HG03159 (cell line): ENCODE measurements around the gene HECTD2.
"Not testable (repeated sequence)": the region's sequence is repeated elsewhere in the genome, so short reads cannot be mapped to it uniquely, and the experiment has no call there.

Source experiments
- ATAC-seq: cut with Tn5 transposase; IDR thresholded peaks from one replicate; pipeline ENCODE4 v1.9.1; 2021; ENCODE audit warnings: mild to moderate bottlenecking, moderate library complexity; ENCODE audit not compliant: unreplicated experiment

The HECTD2 gene, protein sequence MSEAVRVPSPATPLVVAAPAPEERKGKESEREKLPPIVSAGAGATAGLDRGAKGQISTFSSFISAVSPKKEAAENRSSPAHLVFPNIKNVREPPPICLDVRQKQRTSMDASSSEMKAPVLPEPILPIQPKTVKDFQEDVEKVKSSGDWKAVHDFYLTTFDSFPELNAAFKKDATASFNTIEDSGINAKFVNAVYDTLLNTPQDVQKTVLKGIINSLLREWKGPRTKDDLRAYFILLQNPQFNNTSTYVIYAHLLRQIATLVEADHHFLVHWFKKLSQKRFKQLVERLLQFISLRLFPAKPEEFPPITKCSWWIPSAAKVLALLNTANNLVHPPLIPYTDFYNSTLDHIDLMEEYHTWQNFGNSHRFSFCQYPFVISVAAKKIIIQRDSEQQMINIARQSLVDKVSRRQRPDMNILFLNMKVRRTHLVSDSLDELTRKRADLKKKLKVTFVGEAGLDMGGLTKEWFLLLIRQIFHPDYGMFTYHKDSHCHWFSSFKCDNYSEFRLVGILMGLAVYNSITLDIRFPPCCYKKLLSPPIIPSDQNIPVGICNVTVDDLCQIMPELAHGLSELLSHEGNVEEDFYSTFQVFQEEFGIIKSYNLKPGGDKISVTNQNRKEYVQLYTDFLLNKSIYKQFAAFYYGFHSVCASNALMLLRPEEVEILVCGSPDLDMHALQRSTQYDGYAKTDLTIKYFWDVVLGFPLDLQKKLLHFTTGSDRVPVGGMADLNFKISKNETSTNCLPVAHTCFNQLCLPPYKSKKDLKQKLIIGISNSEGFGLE

GRCh38 chr10:91409869-91410637 lies at the start of gene HECTD2:
TSS of gene HECTD2 (plus strand) at chr10:91410344. CDS start at chr10:91410439, 95 bp downstream.
- ATAC-seq: peak; percentile 94

DNA sequence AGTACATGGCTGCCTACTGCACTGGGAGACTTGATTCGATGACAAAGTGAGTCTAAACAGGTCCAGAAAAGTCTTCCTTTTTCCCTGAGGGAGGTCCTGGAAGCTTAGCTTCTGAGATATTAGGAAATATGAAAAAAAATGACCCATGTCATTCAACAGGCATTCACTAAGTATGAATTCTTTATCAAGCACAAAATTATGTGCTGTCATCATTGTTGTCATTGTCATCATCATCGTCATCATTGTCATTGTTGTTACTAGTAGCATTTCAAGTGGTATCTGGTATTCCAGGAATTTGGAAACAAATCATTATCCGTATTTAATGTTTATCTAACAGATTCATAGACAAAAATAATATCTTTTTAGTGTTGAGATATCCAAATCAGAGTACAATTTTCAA lies 49.7 kb upstream of the HECTD2 start:
- ATAC-seq: no peak

DNA sequence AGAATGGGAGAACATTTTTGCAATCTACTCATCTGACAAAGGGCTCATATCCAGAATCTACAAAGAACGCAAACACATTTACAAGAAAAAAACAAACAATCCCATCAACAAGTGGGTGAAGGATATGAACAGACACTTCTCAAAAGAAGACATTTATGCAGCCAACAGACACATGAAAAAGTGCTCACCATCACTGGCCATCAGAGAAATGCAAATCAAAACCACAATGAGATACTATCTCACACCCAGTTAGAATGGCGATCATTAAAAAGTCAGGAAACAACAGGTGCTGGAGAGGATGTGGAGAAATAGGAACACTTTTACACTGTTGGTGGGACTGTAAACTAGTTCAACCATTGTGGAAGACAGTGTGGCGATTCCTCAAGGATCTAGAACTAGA lies 44.6 kb upstream of the HECTD2 start:
- not testable (repeated sequence) for ATAC-seq

- no peak for ATAC-seq
Measured at GRCh38 chr10:91366704-91367103, 43.4 kb upstream of the HECTD2 start.

- ATAC-seq: no peak
Measured at GRCh38 chr10:91367127-91367531, 43.0 kb upstream of the HECTD2 start.

GRCh38 chr10:91367558-91367957 lies 42.6 kb upstream of the HECTD2 start:
- ATAC-seq: no peak

GRCh38 chr10:91369978-91370589 lies 40.1 kb upstream of the HECTD2 start:
- not testable (repeated sequence) for ATAC-seq

GRCh38 chr10:91374052-91374451 lies 36.1 kb upstream of the HECTD2 start:
- no peak for ATAC-seq

GRCh38 chr10:91378061-91378460 lies 32.1 kb upstream of the HECTD2 start:
- ATAC-seq: no peak

- no peak for ATAC-seq
Measured at GRCh38 chr10:91380873-91381256, 29.3 kb upstream of the HECTD2 start.

DNA sequence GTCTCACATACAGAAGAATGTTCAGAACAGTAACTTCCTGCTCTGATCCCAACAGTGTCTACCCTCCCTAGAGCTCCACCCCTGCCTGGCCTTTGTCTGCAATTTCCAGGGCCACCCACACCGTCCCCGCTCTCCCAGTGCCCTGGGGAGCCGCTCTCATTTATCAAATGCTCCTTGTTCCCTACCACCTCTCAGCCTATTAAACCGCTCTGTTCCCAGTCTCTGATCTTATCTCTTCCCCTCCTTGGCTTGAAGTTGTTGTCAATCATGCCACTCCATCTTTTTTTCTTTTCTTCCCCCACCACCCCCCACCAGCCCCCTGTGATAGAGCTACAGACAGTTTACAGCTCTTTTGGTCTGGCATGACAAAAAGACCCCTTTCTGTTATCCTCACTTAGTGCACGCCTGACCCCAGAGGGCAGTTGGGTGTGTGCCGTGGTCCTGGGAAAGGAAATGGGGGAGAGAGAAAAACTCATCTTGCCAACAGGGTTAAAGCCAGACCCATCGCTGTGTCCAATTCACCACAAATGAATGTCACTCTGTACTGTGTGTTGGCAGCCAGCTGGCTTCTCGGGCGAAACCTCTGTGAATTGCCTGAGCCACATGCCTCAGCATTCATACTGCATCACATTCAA lies 28.8 kb upstream of the HECTD2 start:
- ATAC-seq: no peak

DNA sequence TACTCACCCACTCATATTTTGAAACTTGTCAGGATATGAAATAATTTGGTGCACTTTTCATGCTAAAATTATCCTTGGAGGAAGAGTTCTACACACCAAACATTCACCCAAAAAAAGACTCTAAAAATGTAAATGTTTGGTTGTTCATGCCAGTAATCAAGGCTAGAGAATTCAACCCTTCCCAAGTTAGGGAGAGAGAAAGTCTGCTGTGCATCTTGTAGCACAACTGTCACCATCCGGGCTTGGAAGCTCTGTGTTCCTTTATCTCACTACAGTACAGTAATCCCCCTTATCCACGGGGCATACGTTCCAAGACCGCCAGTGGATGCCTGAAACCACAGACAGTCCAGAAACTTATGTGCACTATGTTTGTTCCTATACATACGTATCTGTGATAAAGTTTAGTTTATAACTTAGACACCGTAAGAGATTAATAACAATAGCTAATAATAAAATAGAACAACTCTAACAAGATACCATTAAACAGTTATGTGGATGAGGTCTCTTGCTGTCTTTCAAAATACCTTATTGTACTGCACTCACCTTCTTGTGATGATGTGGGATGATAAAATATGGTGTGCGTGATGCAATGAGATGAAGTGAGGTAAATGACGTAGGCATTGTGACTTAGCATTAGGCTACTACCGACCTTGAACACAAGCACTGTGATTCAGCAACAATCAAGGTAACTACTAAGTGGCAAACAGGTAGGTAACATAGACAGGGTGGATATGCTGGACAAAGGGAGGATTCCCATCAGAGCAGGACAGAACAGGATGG lies 24.6 kb upstream of the HECTD2 start:
- ATAC-seq: no peak

DNA sequence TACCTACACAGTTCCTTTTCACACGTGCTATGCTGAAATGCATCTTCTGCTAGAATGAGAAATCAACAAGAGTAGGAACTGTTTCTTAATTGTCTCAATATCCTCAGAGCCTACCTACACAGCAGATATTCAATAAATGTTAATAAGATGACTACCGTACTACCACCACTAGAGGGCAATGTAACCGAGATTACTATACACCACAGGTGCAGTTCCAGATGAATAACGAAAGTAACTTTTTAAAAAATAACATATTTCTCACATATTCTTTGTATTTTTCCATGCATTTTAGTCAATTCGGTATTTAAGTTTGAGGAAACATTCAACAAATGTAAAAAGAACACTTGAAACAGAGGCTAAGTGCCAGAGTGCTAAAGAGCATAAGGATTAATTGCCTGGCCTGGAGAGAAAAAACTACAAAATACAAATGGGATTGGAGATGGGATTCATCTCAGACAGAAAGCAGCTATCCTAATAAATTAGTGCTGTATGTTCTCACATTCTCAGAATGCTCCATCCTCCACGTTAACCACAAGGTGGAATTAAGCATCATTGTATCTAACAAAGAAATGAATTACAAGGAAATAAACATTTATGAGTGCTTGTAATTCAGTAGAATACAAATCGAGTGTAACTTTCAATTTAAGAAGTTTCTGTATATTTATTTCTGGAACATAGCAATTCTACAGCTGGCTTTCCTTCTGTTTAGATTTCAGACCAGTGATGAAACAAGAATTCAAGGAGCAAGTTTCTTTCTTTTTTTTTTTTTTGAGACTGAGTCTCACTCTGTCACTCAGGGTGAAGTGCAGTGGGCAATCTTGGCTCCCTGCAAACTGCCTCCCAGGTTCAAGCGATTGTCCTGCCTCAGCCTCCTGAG lies 20.3 kb upstream of the HECTD2 start:
- peak; percentile 96 for ATAC-seq

DNA sequence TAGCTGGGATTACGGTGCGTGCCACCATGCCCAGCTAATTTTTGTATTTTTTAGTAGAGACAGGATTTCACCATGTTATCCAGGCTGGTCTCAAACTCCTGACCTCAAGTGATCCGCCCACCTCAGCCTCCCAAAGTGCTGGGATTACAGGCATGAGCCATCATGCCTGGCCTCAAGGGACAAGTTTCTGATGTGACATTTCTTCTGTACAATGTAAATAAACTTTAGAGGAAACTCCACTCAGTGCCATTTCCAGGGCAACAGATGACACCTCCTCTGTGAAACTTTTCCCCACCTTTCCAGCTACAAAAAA lies 19.7 kb upstream of the HECTD2 start:
- ATAC-seq: not testable (repeated sequence)

- no peak for ATAC-seq
Measured at GRCh38 chr10:91391920-91392319, 18.2 kb upstream of the HECTD2 start.

GRCh38 chr10:91406322-91406721 lies 3.8 kb upstream of the HECTD2 start:
- ATAC-seq: no peak

DNA sequence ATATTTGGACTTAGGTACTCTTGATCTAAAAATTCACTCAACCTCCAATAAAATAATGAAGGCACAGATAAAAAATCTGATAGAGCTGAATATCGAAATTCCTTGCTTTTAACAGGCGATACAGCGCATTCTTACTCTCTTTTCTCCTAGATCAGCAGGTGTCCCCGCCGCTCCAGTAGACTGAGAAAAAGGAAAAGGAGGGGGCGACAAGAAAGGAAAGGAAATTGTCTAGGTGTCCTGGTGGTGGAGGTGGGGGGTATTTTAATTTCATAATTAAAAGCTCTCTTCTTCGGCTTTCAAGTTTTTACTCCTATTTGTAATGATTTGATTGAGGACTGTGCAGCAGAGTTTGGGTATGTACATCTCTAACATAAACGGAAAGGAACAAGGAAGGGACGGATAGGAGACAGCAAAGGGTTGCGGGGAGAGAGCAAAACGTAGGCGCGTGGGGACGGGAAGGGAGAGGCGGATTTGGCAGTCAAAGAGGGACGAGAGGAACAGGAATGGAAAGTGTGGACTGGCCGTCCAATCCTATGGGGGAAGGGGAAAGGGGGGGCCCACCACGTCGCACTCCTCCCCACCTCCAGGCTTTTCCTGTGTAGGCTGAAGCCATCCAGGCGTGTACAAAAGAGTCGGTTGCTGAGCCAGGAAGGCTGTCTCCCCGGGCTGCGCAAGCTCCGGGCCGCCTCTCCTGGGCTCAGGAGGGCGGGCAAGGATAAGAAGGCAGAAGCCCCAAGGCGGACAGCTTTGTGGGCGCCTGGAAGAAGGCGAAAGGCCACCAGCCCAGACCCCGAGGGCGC lies 875 bp upstream of the HECTD2 start:
- peak; percentile 28 for ATAC-seq
